HG02981 (cell line): ENCODE measurements around the gene ZNF397.
A peak's percentile ranks its signal among the peaks of the same experiment; 100 is the strongest.
"Not testable (repeated sequence)": the region's sequence is repeated elsewhere in the genome, so short reads cannot be mapped to it uniquely, and the experiment has no call there.

Experiments used
- ATAC-seq: cut with Tn5 transposase; IDR thresholded peaks from one replicate; pipeline ENCODE4 v1.9.1; 2021; ENCODE audit warnings: mild to moderate bottlenecking, moderate library complexity; ENCODE audit not compliant: unreplicated experiment

Gene ZNF397

DNA sequence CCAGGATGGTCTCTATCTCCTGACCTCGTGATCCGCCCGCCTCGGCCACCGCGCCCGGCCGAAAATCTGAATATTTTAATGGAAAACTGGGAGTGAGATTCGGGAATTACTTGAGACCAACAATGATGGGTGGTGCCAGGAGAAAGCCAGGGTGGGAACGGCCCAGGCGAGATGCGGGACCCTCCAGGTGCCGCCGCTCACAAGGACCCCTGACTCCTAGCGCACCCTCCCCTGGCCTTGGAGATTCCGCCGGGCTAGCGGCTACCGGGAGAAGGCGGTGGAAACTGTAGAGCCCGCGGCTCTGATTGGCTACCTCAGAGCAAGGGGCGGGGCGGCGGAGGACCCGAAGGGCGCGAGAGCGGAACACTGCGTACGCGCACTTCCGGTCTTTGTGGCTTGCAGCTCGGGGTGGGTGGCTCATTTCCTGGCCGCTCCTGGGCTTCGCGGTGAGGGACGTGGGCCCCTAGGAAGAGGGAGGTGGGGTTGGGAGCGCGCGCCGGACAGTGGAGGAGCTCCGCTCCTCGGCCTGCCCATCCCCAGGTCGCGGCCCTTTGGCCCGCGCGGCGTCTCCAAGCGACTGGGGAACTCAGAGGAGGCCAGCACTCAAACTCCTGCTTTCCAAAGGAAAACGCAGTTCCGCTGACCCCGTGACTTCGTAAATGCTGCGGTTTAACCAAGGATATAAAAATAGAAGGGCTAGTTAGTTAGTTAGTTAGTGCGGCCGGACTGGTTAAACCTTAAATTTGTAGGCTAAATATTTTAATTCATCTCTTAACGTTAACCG is at the start of gene ZNF397:
Gene ZNF397, plus strand, starts transcription at position 371 of the 784 bp plus-strand sequence. CDS start 1,437 bp downstream, outside the sequence.
- ATAC-seq: peak; percentile 98

DNA sequence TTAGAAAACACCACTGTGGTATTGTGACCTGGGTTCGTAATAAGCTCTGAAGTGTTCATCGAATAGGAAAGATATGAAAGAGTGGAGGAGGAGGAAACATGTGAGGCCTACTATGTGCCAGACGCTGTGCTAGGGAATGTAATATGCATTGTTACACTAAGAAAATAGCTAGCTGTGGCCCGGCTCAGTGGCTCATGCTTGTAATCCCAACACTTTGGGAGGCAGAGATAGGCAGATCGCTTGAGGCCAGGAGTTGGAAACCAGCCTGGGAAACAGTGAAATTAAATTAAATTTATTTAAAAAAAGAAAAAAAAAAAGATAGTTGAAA is 49.2 kb upstream of the ZNF397 start:
- no peak for ATAC-seq

DNA sequence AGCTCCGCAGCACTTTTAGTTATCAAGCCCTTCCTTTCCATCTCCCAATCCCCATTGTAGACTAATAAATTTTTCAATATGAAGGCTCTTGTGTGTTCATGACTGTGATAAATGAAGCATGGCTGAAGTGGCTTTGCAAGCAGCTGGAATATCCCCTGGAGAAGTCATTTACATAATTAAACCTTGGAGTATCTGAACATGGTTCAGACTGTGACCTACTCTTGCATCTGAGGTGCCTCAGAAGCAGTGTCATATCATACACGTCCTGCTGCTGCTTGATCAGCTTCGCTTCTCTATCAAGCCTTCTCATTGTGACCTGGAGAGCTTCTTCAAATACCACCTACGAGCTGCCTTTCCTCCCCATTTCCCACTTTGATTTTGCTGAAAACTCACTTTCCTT is 48.4 kb upstream of the ZNF397 start:
- no peak for ATAC-seq

DNA sequence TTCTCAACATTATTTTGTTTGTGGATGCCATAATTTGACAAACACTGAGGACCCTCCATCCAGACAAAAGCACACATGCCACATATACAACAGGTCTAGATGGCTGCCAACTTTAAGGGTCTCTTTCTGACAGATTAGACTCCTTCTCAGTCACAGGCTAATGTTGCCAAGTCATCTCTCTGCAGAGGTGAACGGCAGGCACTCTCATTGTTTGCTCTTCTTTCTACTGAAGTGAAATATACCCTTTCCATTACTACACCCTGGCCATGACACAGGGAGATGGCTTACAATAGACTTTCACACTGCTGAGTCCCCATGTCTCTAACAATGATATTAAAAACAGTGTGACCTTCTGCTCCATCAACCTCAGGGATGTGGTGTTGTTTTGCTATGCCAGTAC is 47.5 kb upstream of the ZNF397 start:
- ATAC-seq: no peak

DNA sequence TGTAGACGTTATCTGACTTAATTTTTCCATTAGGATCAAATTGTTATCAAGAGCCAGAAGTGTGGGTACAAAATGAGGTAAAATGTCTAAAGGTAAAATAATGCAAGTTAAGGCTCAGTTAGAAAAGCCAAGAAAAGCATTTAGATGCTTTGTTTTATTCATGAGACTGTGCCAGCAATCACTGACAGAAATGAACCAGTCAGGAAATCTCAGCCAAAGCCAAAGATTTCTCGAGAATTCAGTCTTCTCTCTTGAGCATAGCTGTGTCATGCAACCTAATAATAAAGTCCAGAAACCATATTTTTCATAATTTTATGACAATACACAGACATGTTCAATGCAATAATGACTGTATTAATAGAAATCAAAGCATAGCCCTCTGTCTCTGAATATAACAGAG is 43.5 kb upstream of the ZNF397 start:
- no peak for ATAC-seq

DNA sequence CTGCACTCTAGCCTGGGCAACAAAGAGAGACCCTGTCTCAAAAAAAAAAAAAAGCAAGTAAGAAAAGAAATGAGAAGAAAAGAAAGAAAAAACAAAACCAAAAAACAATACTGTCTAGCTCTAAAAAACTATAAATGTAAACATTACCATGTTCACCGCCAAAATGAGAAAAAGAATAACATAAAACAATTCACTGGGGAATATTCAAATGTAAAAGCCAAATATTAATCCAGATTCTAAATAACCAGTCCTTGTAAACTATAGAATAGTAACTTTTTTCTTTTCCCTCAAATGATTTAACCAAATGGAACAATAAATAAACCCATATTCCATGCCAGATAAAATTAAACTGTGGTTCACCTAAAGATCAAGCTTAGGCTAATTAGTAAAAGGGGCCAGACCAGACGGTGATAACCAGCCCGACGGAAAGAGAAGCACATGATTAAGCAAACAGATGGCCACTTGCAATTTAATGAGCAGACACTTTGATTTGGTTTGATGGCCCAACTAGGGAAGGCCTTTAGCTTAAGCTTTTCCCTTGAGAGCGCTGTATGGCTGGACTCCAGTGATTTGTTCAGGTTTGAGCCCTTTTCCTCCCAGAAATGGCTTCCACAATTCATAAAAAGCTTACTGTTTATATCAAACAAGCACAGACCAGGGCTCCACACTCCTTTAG is 39.4 kb upstream of the ZNF397 start:
- ATAC-seq: no peak

DNA sequence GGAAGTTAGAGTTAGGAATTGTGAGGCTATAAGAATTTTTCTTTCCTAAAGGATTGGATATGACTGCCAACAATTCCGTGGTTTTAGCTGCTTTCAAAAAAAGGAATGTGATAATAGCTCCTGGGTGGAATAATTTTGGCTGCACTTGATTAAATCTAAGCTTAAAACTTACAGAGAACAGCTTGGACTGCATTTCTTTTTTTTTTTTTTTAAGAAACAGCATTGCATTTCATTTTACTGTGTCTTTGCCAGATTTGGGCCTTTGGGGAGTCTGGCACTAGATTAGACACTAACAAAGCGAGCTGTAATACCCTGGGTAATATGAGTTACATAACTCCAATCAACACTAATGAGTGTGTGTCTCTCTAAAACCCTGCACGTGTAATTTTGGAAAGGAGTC is 37.8 kb upstream of the ZNF397 start:
- ATAC-seq: no peak

DNA sequence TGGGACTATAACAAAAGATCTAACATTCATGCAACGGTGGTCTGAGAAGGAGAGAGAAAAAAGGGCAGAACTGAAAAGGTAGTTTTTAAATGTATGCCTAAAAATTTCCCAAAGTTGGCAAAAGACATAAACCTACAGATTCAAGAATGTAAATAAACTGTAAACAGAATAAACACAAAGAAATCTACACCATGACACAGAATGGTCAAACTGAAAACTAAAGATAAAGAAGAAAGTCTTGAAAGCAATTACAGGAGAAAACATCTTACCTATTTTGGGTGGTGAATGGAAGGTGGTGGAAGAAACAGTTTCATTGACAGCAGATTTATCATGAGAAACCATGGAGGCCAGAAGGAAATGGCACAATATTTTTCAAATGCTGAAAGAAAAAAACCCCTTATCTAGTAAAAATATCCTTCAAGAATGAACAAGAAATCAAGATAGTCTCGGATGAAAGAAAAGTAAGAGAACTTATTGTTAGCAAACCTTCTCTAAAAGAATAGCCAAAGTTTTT is 35.6 kb upstream of the ZNF397 start:
- ATAC-seq: no peak

DNA sequence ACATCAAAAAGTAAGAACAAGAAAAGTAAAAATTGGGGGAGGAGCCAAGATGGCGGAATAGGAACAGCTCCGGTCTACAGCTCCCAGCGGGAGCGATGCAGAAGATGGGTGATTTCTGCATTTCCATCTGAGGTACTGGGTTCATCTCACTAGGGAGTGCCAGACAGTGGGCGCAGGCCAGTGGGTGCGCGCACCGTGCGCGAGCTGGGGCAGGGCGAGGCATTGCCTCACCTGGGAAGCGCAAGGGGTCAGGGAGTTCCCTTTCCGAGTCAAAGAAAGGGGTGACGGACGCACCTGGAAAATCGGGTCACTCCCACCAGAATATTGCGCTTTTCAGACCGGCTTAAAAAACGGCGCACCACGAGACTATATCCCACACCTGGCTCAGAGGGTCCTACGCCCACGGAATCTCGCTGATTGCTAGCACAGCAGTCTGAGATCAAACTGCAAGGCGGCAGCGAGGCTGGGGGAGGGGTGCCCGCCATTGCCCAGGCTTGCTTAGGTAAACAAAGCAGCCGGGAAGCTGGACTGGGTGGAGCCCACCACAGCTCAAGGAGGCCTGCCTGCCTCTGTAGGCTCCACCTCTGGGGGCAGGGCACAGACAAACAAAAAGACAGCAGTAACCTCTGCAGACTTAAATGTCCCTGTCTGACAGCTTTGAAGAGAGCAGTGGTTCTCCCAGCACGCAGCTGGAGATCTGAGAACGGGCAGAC is 34.9 kb upstream of the ZNF397 start:
- not testable (repeated sequence) for ATAC-seq

DNA sequence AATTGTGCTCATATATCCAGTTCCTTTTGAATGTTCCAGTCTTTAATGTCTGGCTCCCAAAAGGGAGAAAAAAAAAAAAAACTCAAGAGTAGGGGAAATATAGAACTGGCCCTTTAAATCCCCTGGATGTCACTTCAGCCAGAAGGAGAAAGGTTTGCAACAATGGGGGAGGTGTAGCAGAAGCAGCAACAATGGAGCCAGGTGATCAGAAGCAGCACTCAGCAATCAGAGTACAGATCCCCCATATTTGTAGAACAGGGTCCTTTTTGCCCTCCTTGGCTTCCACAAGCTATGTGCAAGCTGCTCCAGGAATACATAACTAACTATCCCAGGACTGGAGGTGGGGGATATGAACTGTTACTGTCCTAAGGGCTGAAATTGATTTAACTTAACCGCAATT is 25.8 kb upstream of the ZNF397 start:
- no peak for ATAC-seq

DNA sequence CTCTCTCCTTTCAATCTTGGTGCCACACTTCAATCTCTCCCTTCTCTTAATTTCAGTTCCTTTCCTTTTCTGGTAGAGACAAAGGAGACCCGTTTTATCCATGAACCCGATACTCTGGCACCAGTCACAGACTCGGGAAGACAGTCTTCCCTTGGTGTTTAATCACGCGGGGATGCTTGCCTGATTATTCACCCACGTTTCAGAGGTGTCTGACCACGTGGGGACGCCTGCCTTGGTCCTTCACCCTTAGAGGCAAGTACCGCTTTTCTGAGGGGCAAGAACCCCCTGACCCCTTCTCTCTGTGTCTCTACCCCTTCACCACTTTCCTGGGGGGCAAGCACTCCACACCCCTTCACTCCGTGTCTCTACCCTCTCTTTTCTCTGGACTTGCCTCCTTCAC is 24.2 kb upstream of the ZNF397 start:
- not testable (repeated sequence) for ATAC-seq

DNA sequence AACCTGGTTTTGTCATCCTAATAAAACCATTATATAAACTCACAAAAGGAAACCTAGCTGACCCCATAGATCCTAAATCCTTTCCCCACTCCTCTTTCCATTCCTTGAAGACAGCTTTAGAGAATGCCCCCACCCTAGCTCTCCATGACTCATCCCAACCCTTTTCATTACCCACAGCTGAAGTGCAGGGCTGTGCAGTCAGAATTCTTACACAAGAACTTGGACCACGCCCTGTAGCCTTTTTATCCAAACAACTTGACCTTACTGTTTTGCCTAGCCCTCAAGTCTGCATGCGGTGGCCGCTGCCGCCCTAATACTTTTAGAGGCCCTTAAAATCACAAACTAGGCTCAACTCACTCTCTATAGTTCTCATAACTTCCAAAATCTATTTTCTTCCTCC is 21.5 kb upstream of the ZNF397 start:
- ATAC-seq: not testable (repeated sequence)

DNA sequence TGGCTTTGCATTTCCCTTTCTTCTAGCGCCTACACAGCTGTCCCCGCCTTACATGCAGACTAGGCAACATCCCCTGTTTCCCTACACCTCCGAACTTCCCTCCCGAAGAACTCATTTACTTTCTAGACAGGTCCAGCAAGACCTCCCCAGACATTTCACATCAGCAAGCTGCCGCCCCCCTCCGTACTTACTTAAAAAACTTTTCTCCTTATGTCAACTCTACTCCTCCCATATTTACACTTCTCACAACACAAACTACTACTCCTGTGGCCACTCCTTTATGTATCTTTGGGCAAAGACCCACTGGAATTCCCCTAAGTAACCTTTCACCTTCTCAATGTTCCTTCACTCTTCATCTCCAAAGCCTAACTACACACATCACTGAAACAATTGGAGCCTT is 20.4 kb upstream of the ZNF397 start:
- ATAC-seq: no peak

DNA sequence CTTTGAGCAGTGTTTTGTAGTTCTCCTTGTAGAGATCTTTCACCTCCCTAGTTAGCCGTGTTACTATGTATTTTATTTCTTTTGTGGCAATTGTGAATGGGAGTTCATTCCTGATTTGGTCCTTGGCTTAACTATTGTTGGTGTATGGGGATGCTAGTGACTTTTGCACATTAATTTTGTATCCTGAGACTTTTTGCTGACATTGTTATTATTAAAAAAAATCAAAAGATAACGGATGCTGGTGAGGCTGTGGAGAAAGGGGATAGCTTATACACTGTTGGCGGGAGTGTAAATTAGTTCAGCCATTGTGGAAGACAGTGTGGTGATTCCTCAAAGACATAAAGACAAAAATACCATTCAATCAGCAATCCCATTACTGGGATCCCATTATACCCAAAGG is 17.0 kb upstream of the ZNF397 start:
- no peak for ATAC-seq

DNA sequence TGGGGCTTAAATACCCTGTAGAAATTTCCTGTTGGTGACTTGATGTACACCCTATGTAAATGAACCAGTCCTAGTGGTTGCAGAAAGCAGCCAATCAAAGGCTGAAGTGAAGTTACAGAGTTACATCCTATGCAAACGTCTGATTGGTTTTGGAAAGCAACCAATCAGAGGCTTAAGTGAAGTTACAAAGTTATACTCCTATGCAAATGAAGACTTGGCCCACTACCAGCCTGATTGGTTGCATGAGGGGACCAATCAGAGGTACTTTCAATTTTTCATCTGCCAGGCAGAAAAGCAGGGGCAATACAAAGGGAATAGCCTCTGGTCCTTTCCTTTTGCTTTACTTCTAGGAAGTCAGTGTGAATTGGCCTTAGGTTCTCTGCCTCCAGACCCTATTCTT is 13.6 kb upstream of the ZNF397 start:
- no peak for ATAC-seq

DNA sequence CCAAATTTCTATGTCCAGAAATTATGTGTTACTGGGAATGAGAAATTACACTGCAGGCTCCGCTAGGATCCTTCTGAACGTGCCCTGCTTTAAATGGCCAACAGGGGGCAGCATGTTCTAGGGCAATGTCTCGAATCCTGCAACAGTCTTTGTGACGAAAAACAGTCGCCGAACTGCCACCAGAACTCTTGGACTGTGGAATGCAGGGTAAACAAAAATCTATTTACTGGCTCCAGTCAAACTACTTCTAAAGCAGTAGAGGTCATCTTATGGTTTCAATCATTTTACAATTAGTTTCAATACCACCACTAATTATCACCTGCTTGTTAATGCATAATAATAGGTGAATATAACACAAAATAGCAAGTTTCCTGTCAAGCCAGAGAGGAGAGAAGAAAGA is 9.8 kb upstream of the ZNF397 start:
- ATAC-seq: peak; percentile 77

DNA sequence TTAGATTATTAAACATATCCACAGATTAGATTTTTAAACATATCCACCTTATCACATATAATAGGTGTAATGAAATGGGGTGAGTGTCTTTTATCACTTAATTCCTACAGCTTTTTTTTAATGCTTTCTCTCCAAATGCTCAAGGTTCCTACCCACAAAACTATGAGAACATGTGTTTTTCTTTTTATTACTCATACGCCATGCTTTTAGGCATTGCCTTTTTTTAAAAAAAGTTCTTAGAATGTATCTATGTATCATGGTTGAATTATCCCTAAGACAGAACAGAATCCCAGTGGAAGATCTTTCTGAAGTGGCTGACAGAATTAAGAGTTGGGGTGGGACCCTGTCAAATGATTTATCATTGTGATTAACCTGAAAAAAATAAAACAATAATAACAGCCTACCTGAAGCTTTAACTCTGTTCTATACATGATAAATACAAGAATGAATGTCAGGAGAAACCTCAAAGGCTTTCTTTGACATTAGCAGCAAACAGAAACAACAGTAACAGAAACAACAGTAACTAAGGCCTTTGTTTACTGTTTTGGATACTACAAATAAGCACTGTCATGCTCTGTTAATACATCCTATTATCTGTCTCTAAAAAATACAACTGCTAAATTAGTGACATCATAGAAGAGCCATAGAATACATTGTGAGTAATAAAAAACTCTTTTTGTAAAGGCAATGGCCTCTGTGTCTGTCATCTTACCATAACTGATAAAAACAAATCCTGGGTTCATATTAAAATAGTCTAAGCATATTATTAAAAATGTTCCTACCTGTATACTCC is 4.1 kb upstream of the ZNF397 start:
- no peak for ATAC-seq

DNA sequence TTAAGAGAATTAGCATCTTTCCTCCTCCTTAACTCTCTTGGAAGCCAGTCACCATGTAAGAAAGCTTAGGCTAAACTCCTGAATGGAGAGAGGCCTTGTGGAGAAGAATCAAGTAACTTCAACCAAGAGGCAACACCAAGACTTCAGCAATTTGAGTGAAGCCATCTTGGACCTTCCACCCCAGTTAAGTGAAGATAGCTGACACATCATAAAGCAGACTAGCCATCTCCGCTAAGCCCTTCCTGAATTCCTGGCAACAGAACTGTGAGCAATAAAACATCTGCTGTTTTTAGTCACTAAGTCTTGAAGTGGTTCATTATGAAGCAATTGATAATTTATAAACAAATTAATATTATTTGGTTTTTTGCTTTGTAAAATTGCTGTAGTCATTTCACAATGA is 1.5 kb upstream of the ZNF397 start:
- ATAC-seq: no peak

DNA sequence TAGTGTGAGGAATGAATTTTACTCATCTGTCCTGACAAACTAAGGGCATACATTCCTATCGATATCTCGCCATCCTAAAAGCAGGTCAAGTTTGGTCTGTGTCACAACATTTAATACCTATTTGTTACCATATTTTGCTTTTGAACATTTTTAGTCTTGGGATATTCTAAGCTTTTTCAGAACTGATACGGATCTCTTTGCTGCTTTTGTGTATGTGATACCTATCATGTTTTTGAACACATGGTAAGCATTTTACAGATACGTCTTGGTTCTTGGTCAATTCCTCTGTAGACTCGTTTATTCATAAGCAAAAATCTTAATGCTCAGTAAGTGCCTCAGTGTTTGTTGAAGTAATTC is 592 bp downstream of the ZNF397 start:
- ATAC-seq: no peak

DNA sequence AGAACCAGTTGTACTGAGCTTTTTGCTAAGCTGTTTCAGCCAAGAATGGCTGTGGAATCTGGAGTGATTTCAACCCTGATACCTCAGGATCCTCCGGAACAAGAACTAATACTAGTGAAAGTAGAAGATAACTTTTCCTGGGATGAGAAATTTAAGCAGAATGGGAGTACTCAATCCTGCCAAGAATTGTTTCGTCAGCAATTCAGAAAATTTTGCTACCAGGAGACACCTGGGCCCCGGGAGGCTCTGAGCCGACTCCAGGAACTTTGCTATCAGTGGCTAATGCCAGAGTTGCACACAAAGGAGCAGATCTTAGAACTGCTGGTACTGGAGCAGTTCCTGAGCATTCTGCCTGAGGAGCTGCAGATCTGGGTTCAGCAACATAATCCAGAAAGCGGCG is 1.6 kb downstream of the ZNF397 start:
- no peak for ATAC-seq

DNA sequence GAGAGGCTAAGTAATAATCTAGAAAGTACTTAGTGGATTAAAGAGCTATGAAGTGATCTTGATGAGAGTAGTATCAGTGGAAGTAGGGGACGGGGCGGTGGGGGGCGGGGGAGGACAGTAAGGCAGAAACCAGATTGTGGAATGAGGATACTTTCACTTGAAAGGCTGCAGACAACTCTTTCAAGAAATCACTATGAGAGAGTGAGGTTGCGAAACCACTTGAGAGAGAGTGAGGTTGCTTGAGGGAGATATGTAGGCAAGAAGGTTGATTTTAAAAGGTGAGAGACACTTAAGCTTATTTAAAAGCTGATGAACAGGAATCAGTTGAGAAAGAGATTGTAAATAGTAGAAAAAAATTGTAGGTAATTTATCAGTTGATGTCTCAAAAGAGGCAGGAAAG is 3.8 kb downstream of the ZNF397 start:
- no peak for ATAC-seq
